GM12891 (cell line): ENCODE data around the gene E2F2.

Experiments used
- DNase-seq: peaks from one replicate; pipeline ENCODE4 v3.0.0; 2011; ENCODE audit warnings: low spot score; ENCODE audit not compliant: insufficient read length
- FAIRE-seq: peaks from 2 replicates; lab custom pipeline; 2011; peaks lifted over from hg19 to GRCh38; lab: Jason Lieb, UNC
- PAX5 ChIP-seq: IDR thresholded peaks from 2 replicates; pipeline ENCODE4 v1.6.1; 2011; ENCODE audit warnings: low read length, moderate library complexity, mild to moderate bottlenecking; ENCODE audit not compliant: insufficient read depth, severe bottlenecking
- POLR2A ChIP-seq: IDR thresholded peaks from 2 replicates; pipeline ENCODE4 v1.6.1; 2011; ENCODE audit warnings: low read depth, low read length, control low read depth
- POLR2AphosphoS5 ChIP-seq: IDR thresholded peaks from 2 replicates; pipeline ENCODE4 v1.6.1; 2011; ENCODE audit warnings: low read depth, low read length, control low read depth
- POU2F2 ChIP-seq: IDR thresholded peaks from 2 replicates; pipeline ENCODE4 v1.6.1; 2011; ENCODE audit warnings: low read depth, mild to moderate bottlenecking, control low read depth, low read length, moderate library complexity
- SPI1 ChIP-seq: IDR thresholded peaks from 2 replicates; pipeline ENCODE4 v1.6.1; 2011; ENCODE audit warnings: low read depth, low read length, control low read depth
- TAF1 ChIP-seq: IDR thresholded peaks from 2 replicates; pipeline ENCODE4 v1.6.1; 2011; ENCODE audit warnings: low read depth, low read length, control low read depth

The E2F2 gene

GRCh38 chr1:23466423-23466989, 64.5 kb downstream of the E2F2 start:
- FAIRE-seq (no peak), DNase-seq (no peak)
- TF ChIP-seq PAX5 (no peak), TAF1 (no peak), SPI1 (no peak)

GRCh38 chr1:23463286-23463685, 67.7 kb downstream of the E2F2 start:
- no peak for DNase-seq
- FAIRE-seq: no peak
- no peak for TF ChIP-seq PAX5
- no peak for TF ChIP-seq POLR2AphosphoS5
- no peak for TF ChIP-seq POU2F2
- TF ChIP-seq POLR2A: no peak
- TF ChIP-seq TAF1: no peak
- no peak for TF ChIP-seq SPI1

- no peak for FAIRE-seq
These were observed 68.3 kb downstream of the E2F2 start for GRCh38 chr1:23462766-23463165.

GRCh38 chr1:23461050-23461449, 70.0 kb downstream of the E2F2 start:
- no peak for DNase-seq
- FAIRE-seq: no peak
- TF ChIP-seq PAX5 (no peak), POU2F2 (no peak), POLR2AphosphoS5 (no peak), SPI1 (no peak), POLR2A (no peak), TAF1 (no peak)

More at GRCh38 chr1:23462766-23463165, 68.3 kb downstream of the E2F2 start:
- no peak for TF ChIP-seq PAX5
- TF ChIP-seq POLR2AphosphoS5: no peak
- no peak for TF ChIP-seq TAF1
- no peak for TF ChIP-seq POU2F2
- no peak for TF ChIP-seq SPI1
- no peak for TF ChIP-seq POLR2A
- no peak for DNase-seq

GRCh38 chr1:23460519-23460918, 70.5 kb downstream of the E2F2 start:
- FAIRE-seq (no peak), DNase-seq (no peak)
- TF ChIP-seq PAX5: no peak
- TF ChIP-seq TAF1: no peak
- no peak for TF ChIP-seq POU2F2
- no peak for TF ChIP-seq POLR2A
- TF ChIP-seq POLR2AphosphoS5: no peak
- TF ChIP-seq SPI1: no peak

GRCh38 chr1:23459338-23459757, 71.7 kb downstream of the E2F2 start:
- TF ChIP-seq POLR2A (no peak), POU2F2 (no peak)
- FAIRE-seq (no peak), DNase-seq (no peak)
